Posterior vena cava (tissue), 2 donors: ENCODE data around the gene FTO. TPM values are rescaled to one million over a fixed set of nuclear protein-coding genes. Genes with fewer than 3 reads are reported as not detected.

Source experiments
- DNase-seq: peaks from one replicate; pipeline ENCODE4 v3.0.0-alpha.2; 2020; ENCODE audit warnings: low spot score
- intact Hi-C, 2 donors: fragments of 100-400 bp; cut with DNase I; formaldehyde crosslinking; loops; one replicate each; pipeline versions ENCODE4 v1.14.1 to v1.14.2; 2022 to 2023
- total RNA-seq, 2 donors: library from RNA; stranded (reverse); fragmentation: NEBNext Ultra II Directional; extraction: Animal tissue kit (Norgen Biotek cat#: 25700); gene quantifications; one replicate each; pipeline ENCODE4 v1.2.1, GENCODE V29; 2021
- donor health status: DM: yes; HTN: yes; CAD: no.
- donor health status: DM: yes; HTN: yes; CAD: no.

Gene FTO
- total RNA-seq, 2 donors from 2014 or later: 77.7 to 98.0 TPM

DNA sequence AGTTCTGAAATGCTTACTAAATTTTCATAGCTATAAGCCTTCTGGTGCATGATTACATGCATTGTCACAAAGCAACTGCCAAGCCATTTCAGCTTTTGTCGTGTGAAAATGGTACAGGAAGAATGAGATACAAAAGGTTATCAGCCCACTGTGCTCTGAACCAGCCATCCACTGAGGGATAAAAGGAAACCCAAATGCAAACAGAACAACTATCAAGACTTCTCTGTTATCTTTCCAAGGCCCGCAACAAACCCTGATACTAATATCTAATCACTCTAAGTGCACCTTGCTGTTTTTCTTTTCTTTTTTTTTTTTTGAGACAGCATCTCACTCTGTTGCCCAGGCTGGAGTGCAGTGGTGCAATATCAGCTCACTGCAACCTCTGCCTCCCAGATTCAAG, 109.0 kb downstream of the FTO start:
- intact Hi-C loops: no loop called here
- no peak for DNase-seq

DNA sequence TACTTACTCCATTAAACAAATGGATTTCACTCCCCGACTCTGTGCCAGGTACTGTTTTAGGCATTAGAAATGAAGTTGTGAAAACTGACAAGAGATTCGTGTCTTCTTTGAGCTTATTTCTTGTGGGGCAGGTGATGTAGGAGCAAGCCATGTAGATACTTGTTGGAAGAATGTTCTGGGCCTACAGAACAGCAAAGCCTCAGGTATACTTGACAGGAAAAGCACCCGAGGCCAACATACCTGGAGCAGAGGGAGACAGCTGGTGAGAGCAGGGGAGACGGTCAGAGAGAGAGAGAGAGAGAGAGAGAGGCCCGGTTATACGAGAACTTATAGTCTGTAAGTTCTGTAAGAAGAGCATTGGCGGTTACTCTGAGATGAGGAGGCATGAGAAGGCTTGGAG, 110.8 kb downstream of the FTO start:
- intact Hi-C loops: no loop called here
- DNase-seq: no peak

DNA sequence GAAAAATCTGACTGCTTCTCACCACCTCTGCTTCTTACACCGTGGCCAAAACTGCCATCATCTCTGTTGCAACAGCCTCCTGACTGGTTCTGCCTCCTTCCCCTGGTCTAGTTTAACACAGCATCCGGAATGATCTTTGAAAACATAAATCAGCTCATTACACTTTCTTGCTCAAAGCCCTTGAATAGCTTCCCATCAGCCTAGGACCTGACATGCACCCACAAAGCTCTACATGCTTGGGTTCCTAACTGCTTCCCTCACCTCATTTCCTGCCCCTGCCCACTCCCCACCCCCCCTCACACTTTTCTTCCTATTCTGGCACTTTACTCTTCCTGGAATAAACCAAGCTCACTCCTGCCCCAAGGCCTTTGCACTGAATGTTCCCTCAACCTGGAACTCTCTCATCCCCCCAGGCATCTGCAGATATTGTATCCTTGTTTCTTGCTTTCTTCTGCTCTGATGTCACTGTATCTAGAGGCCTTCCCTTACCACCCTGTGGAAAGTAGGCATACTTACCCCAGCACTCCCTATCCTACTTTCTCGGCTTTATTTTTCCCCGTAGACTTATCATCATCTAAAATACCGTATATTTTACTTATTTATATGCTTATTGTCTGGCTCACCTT, 112.4 kb downstream of the FTO start:
- intact Hi-C loops: no loop called here
- no peak for DNase-seq

DNA sequence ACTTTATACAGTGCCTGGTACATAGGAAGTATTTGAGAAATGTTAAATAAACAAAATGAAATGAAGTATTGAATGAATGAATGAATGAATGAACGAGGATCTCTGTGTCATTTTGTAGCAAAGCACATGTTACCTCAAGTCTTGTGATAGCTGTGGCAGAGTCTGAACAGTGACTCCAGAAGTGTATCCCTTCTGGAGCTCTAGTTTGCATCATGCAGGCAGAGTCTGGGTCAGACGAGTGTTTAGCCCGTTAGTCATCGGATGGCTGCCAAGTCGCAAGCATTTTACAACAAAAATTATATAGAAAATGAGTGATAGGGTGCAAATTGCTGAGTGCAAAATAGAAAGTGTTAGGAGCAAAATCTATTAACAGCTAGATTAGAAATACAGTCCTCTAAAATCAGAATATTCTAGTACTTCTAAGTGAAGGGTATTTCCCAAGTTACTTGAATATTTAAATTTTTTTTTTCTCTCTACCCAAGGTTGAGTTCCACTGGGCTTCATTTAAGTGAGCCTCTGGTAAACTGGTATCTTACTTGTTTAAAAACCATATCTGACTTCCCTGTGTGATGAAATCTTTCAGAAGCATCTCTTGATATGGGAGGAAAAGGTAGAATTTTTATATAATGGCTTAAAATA, 113.3 kb downstream of the FTO start:
- no peak for DNase-seq
- intact Hi-C loops: no loop called here

DNA sequence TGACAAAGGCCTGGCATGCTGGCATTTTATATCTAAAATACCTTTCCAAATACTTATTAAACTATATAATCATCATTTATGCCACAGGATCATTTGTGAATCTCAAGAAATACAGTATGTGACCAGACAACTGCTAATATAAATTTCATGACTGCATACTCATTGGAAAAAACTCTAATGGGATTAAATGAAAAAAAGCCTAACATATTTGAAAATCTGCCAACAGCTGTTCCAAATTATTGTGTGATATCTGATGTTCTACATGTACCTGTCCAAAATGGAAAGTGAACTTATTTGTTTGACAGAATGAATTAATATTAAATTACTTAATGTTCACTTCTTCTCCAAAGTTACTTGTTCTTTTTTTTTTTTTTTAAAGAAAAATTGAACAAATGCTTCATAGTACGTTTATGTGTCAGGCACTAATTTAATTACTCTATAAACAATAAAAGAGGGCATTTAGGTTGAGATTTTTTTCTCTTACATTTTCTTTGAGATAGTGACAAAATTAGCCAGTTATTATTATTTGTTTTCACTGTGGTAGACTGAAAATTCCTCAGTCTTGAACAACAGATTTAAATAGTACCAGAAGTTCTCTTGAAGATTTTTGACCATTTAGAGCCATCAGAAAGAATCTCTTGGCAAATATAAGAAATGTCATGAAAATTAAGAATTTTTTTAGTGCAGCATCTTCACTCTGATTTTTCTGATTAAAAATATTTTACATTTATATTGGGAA, 114.0 kb downstream of the FTO start:
- no peak for DNase-seq
- intact Hi-C loops: no loop called here

DNA sequence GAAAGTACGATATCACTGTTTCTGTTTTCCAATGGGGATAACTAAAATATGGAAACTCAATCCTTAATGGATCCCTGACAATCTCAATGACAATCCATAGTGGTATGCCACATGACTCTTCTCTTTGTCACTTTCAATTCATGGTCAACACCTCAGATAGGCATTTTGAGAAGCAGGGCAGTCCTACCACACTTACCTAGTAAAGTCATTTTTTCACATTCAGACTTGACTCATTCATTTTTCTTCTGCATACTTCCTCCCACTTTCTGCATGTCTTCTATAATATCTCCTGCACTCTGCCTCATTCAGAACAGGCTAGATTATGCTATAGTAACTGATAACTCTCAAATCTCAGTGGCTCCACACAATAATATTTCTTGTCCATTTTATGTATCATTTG, 117.5 kb downstream of the FTO start:
- intact Hi-C loops: no loop called here
- DNase-seq: no peak

DNA sequence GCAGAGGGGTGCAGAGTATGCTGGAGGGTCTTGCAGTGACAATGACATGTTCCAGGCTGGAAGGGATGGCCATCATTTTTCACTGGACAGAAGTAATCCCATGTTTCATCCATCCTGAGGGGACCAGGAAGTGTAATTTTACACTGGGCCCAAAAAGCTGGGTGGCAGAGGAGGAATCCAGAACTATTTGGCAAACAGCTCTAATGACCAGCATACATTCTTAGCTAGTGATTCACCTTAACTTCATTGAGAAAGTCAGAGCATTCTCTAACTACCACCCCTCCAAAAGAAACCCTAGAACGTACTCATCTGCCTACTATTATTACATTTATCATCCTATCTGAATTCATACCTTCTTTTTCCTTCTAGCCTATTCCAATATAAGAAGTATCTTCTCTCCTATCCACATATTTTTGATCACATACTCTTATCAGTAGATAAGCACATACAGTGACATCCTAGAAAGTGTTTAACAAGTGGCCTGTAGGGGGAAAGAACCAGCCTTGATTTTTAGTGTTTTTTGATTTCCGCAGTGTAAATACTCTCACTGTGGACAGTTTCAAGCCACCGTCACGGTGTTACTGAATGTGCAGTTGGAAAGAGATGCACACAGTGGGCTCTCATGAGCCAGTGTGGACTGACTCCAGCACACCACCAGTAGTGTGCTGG, 118.1 kb downstream of the FTO start:
- intact Hi-C loops: no loop called here
- DNase-seq: no peak

DNA sequence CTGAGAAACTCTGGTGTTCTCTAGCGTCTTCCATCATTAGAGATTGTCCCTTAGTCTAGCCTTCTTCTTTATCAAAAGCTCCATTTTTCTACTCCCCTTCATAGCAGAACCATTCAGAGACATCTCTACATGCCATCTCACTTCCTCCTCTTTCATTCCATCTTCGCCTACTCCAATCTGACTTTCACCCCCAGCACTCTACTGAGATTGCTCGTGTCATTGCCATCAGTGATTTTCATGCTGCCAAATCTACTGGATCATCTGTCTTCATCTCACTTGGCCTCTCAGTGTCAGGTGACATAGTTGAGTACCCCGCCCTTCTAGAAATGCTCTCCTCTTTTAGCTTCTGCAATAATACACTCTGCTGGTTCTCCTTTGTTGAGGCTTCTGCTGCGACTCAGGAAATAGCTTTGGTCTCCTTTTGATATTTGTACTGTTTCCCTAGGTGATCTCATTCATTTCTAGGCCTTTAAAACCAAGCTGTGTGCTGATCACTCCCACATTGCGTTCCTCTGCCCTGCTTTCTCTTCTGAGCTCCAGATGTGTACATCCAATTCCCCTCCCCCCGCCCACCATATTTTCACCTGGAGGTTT, 119.1 kb downstream of the FTO start:
- intact Hi-C loops: no loop called here
- DNase-seq: no peak

DNA sequence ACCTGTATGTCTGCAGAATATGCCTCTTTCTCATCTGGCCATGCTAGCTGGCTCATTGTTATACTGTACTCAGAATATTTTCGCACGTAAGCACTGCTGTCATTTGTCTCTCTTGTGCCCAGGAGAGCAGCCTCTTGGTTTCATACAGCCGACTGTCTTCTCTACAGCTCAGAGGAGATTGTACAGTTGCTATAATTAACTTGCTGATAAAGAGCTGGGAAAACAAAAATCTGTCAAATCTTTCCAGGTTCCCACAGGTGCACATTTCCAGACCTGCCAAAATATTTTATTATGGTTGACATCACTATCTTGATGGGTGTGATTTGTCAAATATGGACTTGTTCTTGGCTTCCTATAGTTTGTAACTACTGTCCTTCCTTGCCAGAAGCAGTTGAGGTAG, 122.7 kb downstream of the FTO start:
- intact Hi-C loops: no loop called here
- DNase-seq: no peak

DNA sequence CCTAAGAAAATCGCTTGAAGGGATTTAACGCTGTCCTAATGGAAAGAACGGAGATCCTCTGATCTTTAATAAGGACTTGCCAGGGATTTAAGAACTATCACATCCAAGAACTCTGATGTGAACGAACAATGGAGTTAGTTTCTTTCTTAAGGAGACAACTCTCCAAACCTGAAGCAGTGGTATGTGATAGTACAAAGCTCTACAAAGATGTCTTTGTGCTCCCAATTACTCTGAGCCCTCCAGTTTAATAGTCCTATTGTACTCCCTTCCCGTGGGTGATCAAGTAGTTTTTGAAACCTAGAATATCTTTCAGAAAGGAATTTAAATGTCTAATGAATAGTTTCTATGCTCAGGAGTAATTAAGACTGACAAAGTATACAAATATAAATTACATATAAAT, 123.8 kb downstream of the FTO start:
- intact Hi-C loops: no loop called here

DNA sequence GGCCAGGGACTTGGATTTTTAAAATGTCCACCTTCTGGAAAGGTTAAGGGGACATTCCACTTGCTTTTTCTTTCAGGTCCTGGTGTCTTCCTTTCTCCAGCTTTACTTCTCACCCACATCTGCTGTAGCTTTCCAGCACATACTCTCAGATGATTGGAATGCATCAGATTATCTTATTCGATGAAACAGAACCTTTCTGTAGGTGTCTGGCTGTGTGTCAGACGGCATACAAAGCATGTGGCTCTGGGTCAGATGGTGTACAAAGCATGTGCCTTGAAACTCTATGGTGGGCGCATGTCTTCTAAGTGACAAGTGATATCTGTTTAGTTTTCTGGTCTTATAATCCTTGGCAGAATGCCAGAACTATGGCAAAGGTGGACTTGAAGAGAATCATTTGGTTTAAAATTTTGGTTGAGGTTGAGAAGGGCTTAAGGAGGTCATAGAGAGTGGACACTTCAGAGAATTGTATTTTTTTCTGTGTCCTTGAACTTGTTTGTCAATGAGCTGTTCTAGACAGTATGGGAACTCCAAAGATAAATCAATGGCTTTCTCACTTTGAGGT, 125.3 kb downstream of the FTO start:
- intact Hi-C loops: no loop called here
- no peak for DNase-seq

More for the DNA sequence above, 123.8 kb downstream of the FTO start:
- no peak for DNase-seq

DNA sequence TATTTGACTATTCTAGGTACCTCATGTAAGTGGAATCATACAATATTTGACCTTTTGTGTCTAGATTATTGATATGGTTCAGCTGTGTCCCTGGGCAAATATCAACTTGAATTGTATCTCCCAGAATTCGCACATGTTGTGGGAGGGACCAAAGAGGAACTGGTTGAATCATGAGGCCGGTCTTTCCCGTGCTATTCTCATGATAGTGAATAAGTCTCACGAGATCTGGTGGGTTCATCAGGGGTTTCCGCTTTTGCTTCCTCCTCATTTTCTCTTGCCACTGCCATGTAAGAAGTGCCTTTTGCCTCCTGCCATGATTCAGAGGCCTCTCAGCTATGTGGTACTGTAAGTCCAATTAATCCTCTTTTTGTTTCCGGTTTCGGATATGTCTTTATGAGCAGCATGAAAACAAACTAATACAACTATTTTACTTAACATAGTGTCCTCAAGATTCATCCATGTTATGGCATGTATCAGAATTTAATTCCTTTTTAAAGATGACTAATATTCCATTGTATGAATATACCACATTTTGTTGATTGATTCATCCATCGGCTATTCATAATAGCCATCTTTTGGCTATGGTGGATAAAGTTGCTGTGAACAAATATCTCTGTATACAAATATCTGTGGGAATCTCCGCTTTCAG, 129.1 kb downstream of the FTO start:
- no peak for DNase-seq
- intact Hi-C loops: no loop called here

DNA sequence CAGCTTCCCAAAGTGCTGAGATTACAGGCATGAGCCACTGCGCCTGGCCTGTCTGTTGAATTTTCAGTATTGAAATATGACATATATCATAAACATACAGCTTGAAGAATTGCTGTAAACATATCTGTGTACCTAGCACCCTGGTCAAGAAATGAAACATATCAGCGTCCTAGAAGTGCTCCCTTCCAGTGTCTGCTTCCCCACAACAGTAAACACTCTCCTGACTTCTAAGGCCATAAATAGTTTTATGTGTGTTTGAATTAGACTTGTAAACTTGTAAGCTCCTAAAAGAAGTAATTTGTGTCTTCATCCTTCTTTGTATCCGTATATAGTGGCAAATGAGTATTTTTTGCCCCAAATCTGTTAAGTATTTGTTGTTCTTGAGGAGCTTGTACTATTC, 132.2 kb downstream of the FTO start:
- intact Hi-C loops: no loop called here
- DNase-seq: no peak

DNA sequence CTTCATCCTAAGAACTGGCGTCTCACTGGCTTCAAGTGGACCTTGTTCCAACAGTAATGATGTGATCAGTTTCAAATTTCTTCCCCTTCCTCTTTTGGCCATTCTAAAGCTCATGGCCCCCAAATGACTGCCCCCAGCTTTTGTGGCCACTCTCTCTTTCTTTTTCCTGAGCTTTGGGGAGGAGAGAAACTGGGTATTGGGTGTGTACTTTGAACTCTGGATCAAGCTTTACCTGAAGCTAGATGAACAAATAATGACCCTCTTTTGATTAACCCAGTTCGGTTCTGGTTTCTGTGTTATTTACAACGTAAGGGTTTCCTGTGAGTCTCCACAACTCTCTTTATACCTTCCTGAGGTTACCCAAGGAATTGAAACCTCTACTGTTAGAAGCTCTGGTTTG, 132.7 kb downstream of the FTO start:
- DNase-seq: no peak
- intact Hi-C loops: no loop called here

DNA sequence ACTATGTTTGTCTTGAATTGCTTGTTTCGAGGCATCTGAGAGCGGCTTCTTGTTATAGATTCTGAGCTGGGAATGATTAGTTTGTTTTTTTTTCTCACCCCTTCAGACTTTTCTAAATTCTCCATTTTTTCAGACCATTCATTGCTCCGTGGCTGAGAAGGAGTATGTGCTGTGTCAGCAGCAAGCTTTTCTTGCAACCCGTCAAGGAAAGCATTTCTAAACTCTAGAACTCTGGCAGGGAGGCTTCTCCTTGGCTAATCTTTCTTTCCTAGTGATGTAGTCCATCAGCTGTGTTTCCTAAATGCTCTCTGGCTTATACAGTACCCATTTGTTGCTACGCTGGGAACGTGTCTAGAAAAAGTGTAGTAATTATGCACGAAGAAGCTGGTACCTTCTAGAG, 133.5 kb downstream of the FTO start:
- DNase-seq: no peak
- intact Hi-C loops: no loop called here

DNA sequence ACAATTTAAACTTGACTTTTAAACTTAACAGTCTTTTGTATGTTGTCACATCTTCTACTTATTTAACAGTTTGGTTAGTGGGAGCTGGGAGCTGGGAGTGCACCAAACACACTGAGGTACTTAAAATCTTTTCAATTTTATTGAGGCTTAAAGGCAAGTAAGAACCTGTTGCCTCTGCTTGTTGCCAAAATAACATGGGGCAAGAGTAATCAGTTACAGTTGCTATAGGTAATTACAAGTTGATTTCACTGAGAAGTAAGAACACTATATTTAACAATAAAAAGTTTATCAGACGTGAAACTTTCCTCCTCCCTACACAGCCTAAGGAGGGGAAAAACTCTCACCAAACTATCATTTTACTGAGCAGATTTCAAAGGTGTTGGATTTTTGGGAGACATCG, 135.2 kb downstream of the FTO start:
- no peak for DNase-seq
- intact Hi-C loops: no loop called here

DNA sequence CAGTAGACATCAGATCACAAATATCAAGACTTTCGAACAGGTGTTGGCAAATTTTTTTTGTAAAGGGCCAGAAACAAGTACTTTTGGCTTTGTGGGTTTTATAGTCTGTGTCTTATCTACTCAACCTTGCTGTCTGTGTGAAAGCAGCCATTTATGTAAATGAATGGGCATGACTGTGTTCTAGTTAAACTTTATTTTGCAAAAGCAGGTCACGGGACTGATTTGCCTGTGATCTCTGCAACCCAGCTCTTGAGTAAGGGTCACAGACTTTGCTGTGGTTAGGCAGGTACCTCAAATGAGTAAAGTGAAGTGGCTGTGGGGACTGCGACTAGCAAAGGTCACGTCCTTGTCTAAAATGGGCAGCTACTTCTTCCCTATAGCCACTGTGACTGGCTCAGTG, 136.5 kb downstream of the FTO start:
- DNase-seq: no peak
- intact Hi-C loops: no loop called here

DNA sequence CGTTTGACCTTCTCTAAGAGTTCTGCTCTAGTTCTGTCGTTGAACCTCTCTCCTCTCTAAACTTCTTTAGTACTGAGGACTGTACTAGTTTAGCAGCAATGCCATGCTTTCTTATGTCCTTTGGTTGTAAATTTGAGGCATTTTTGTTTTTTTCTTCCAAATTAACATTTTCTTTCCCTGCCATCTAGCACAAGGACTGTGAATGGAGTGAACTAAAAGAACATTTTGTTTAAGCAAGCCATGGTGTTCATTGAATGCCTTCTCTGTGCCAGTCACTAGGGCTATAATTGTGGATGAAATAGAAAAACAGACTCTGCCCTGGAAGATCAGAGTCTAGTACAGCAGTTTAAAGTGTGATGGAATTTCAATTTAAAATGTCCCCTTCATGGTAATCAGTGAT, 137.9 kb downstream of the FTO start:
- intact Hi-C loops: no loop called here
- no peak for DNase-seq

DNA sequence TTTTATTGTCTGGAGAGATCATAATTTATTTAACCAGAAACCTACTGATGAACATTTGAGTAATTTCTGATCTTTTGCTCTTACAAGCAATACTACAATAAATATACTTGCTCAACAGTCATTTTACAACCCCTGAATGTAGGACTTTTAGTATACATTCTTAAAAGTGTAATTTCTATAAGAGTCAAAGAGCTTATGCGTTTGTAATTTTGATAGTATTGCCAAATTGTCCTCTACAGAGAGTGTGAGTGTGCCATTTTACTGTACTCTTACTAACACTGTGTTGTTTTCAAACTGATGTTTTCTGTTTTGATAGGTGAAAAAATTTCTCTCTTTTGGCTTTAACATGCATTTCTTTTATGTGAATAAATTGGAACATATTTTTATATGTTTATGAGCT, 139.1 kb downstream of the FTO start:
- intact Hi-C loops: no loop called here
- DNase-seq: no peak
